H9 (cell line): ENCODE data around the gene EVL. TPM values are rescaled to one million over a fixed set of nuclear protein-coding genes. Genes with fewer than 3 reads are reported as not detected.

ENCODE experiments used
- DNase-seq: peaks from one replicate; pipeline ENCODE4 v3.0.0-alpha.2; 2017
- H2AFZ ChIP-seq: one replicate; pipeline ENCODE4 v1.6.1; 2013; ENCODE audit warnings: mild to moderate bottlenecking, low read length, control low read depth, moderate library complexity
- H2AK5ac ChIP-seq: 2 replicates; pipeline ENCODE4 v1.6.1; 2013; ENCODE audit warnings: low read length, control low read depth, mixed read lengths; ENCODE audit not compliant: insufficient read length
- H2BK120ac ChIP-seq: one replicate; pipeline ENCODE4 v1.6.1; 2013; ENCODE audit warnings: low read depth, mild to moderate bottlenecking, low read length, control low read depth, inconsistent platforms; ENCODE audit not compliant: poor library complexity, severe bottlenecking
- H2BK12ac ChIP-seq: 2 replicates; pipeline ENCODE4 v1.6.1; 2013; ENCODE audit warnings: low read length, control low read depth, mixed read lengths, low read depth; ENCODE audit not compliant: insufficient read length
- H2BK15ac ChIP-seq: 2 replicates; pipeline ENCODE4 v1.6.1; 2013; ENCODE audit warnings: low read depth, low read length, control low read depth
- H2BK20ac ChIP-seq: one replicate; pipeline ENCODE4 v1.6.1; 2013; ENCODE audit warnings: low read depth, mild to moderate bottlenecking, low read length, control low read depth, inconsistent platforms; ENCODE audit not compliant: poor library complexity, severe bottlenecking
- H2BK5ac ChIP-seq: 2 replicates; pipeline ENCODE4 v1.6.1; 2013; ENCODE audit warnings: low read length, control low read depth, mixed read lengths; ENCODE audit not compliant: insufficient read length
- H3K14ac ChIP-seq: 2 replicates; pipeline ENCODE4 v1.6.1; 2013; ENCODE audit warnings: low read length, control low read depth; ENCODE audit not compliant: insufficient read depth
- H3K18ac ChIP-seq: 2 replicates; pipeline ENCODE4 v1.6.1; 2013; ENCODE audit warnings: low read depth, mild to moderate bottlenecking, mixed read lengths, low read length, control low read depth; ENCODE audit not compliant: insufficient read length
- H3K23ac ChIP-seq: 2 replicates; pipeline ENCODE4 v1.6.1; 2013; ENCODE audit warnings: low read length, control low read depth, mixed read lengths, low read depth; ENCODE audit not compliant: insufficient read length
- H3K23me2 ChIP-seq: 2 replicates; pipeline ENCODE4 v1.6.1; 2013; ENCODE audit warnings: low read depth, mild to moderate bottlenecking, mixed read lengths, low read length, control low read depth; ENCODE audit not compliant: insufficient read length, poor library complexity, severe bottlenecking
- H3K27ac ChIP-seq: 2 replicates; pipeline ENCODE4 v1.5.1; 2013; ENCODE audit warnings: low read length, control low read depth, mixed read lengths, low read depth; ENCODE audit not compliant: insufficient read length
- H3K27me3 ChIP-seq: 2 replicates; pipeline ENCODE4 v1.6.1; 2013; ENCODE audit warnings: low read length, control low read depth, inconsistent platforms; ENCODE audit not compliant: insufficient read depth
- H3K4ac ChIP-seq: 2 replicates; pipeline ENCODE4 v1.6.1; 2013; ENCODE audit warnings: low read depth, mild to moderate bottlenecking, control low read depth, inconsistent platforms, low read length, moderate library complexity
- H3K4me1 ChIP-seq: 2 replicates; pipeline ENCODE4 v1.6.1; 2013; ENCODE audit warnings: low read length, control low read depth, inconsistent platforms; ENCODE audit not compliant: insufficient read depth
- H3K4me2 ChIP-seq: 2 replicates; pipeline ENCODE4 v1.6.1; 2013; ENCODE audit warnings: low read length, control low read depth, mixed read lengths; ENCODE audit not compliant: insufficient read length, insufficient read depth
- H3K56ac ChIP-seq: 2 replicates; pipeline ENCODE4 v1.6.1; 2013; ENCODE audit warnings: low read depth, mild to moderate bottlenecking, mixed read lengths, low read length, control low read depth; ENCODE audit not compliant: insufficient read length
- H3K79me1 ChIP-seq: 2 replicates; pipeline ENCODE4 v1.6.1; 2013; ENCODE audit warnings: low read depth, mild to moderate bottlenecking, moderate library complexity, low read length, control low read depth, inconsistent platforms; ENCODE audit not compliant: insufficient read depth, poor library complexity, severe bottlenecking
- H3K79me2 ChIP-seq: 2 replicates; pipeline ENCODE4 v1.6.1; 2013; ENCODE audit warnings: low read length, control low read depth, inconsistent platforms; ENCODE audit not compliant: insufficient read depth
- H3K9ac ChIP-seq: 2 replicates; pipeline ENCODE4 v1.6.1; 2013; ENCODE audit warnings: low read length, control low read depth, mixed read lengths; ENCODE audit not compliant: insufficient read length; ENCODE audit errors: extremely low read depth
- H3K9me3 ChIP-seq: one replicate; pipeline ENCODE4 v1.6.1; 2013; ENCODE audit warnings: low read depth, low read length, inconsistent platforms; ENCODE audit not compliant: control insufficient read depth
- H3T11ph ChIP-seq: one replicate; pipeline ENCODE4 v1.6.1; 2013; ENCODE audit warnings: mild to moderate bottlenecking, low read length, control low read depth, inconsistent platforms
- H4K20me1 ChIP-seq: one replicate; pipeline ENCODE4 v1.6.1; 2013; ENCODE audit not compliant: control insufficient read depth, insufficient read length, insufficient read depth
- H4K5ac ChIP-seq: 2 replicates; pipeline ENCODE4 v1.6.1; 2013; ENCODE audit warnings: low read depth, mild to moderate bottlenecking, mixed read lengths, low read length, control low read depth; ENCODE audit not compliant: insufficient read length
- H4K8ac ChIP-seq: replicated peaks from 2 replicates; pipeline ENCODE4 v1.6.1; 2013; ENCODE audit warnings: low read length, control low read depth, mixed read lengths, low read depth; ENCODE audit not compliant: insufficient read length
- H4K91ac ChIP-seq: 2 replicates; pipeline ENCODE4 v1.6.1; 2013; ENCODE audit warnings: low read depth, mild to moderate bottlenecking, moderate library complexity, mixed read lengths, low read length, control low read depth; ENCODE audit not compliant: insufficient read length
- H3K27ac Mint-ChIP-seq, 3 experiments: 2 replicates in 2 of 3; 3 replicates in 1 of 3; pipeline ENCODE4 v1.8.0; 2020 to 2021; ENCODE audit warnings: mixed read lengths in 3 of 3, mild to moderate bottlenecking in 1 of 3, moderate library complexity in 1 of 3
- H3K27me3 Mint-ChIP-seq: 2 replicates; pipeline ENCODE4 v1.8.0; 2021; ENCODE audit warnings: low read depth, mild to moderate bottlenecking, moderate library complexity, mixed read lengths
- H3K36me3 Mint-ChIP-seq, 3 experiments: 2 replicates in 2 of 3; 3 replicates in 1 of 3; pipeline ENCODE4 v1.8.0; 2020 to 2021; ENCODE audit warnings: low read depth in 3 of 3, mixed read lengths in 3 of 3; ENCODE audit not compliant: insufficient read depth in 1 of 3
- H3K4me1 Mint-ChIP-seq, 2 experiments: 2 replicates each; pipeline ENCODE4 v1.8.0; 2020; ENCODE audit warnings: mixed read lengths in 2 of 2
- H3K4me3 Mint-ChIP-seq, 2 experiments: 2 replicates in 1 of 2; 3 replicates in 1 of 2; pipeline ENCODE4 v1.8.0; 2020 to 2021; ENCODE audit warnings: mild to moderate bottlenecking in 2 of 2, mixed read lengths in 2 of 2, moderate library complexity in 1 of 2
- H3K9me3 Mint-ChIP-seq, 2 experiments: 2 replicates in 1 of 2; 3 replicates in 1 of 2; pipeline ENCODE4 v1.8.0; 2020; ENCODE audit warnings: mild to moderate bottlenecking in 2 of 2, mixed read lengths in 2 of 2, moderate library complexity in 1 of 2
- WGBS: extraction: QIAGEN DNeasy Blood & Tissue Kit; methylation state at CpG from one replicate; pipeline ENCODE4 v1.1.7; 2013; ENCODE audit warnings: missing lambda C conversion rate, low lambda C conversion rate, mixed read lengths; ENCODE audit not compliant: insufficient read length; ENCODE audit errors: extremely low coverage; 5-methylcytosine and 5-hydroxymethylcytosine counted together
- total RNA-seq: library from RNA; stranded (reverse); gene quantifications from 2 replicates; pipeline ENCODE4 v1.2.1, GENCODE V29; 2021
- TF ChIP-seq, protein P1 (sequence below): fragments of 200-600 bp; sonication (generic); conservative IDR thresholded peaks from 3 replicates; pipeline ENCODE4 v1.8.0; 2021; ENCODE audit warnings: antibody characterized with exemption, mild to moderate bottlenecking

Gene EVL
- total RNA-seq, 1 experiment from 2014 or later: 53.2 TPM

DNA sequence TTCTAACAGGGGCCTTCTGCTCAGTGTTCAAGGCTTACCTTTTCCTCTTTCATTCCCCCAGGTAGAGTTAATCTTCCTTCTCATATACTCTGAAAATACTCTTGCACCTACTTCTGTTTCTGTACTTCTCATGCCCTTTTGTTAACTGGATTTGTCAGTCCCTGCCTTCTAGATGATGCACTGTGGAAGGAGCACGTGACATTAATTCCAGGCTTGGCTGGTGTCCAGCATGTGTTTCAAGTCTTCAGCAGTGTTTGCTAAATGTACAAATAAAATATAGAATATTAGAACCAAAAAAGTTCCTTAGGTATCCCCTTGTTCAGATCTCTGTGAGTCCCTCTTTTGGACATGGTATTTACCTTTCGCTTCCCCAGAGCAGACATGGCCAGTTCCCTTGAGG is 27.9 kb upstream of the EVL start:
- H2BK120ac ChIP-seq: no peak overlapping the region

More for the DNA sequence above, 27.9 kb upstream of the EVL start:
- H3T11ph ChIP-seq: no peak overlapping the region
- H3K79me2 ChIP-seq: no peaks in the 10 kb centered on the region
- Mint-ChIP-seq H3K4me1 (peaks cover 0 to 8% of the 10 kb centered on the region in 2 experiments; a peak in 1 of 4 replicates), H3K36me3 (no peaks in the 10 kb centered on the region), H3K9me3 (no peaks in the 10 kb centered on the region), H3K27me3 (no peaks in the 10 kb centered on the region; the same call in 1 of the 2 replicates), H3K27ac (no peak overlapping the region), H3K4me3 (no peak overlapping the region)
- no peak for DNase-seq
- no peak overlapping the region for H3K56ac ChIP-seq
- no peak overlapping the region for H3K14ac ChIP-seq
- no peak overlapping the region for H2BK5ac ChIP-seq
- no peak overlapping the region for H2BK20ac ChIP-seq
- peaks cover under 1% of the 10 kb centered on the region for H3K79me1 ChIP-seq
- no peaks in the 10 kb centered on the region for H4K20me1 ChIP-seq
- H2BK15ac ChIP-seq: no peak overlapping the region
- H2AFZ ChIP-seq: no peak overlapping the region
- no peak overlapping the region for H3K4me2 ChIP-seq
- TF ChIP-seq, protein P1, sequence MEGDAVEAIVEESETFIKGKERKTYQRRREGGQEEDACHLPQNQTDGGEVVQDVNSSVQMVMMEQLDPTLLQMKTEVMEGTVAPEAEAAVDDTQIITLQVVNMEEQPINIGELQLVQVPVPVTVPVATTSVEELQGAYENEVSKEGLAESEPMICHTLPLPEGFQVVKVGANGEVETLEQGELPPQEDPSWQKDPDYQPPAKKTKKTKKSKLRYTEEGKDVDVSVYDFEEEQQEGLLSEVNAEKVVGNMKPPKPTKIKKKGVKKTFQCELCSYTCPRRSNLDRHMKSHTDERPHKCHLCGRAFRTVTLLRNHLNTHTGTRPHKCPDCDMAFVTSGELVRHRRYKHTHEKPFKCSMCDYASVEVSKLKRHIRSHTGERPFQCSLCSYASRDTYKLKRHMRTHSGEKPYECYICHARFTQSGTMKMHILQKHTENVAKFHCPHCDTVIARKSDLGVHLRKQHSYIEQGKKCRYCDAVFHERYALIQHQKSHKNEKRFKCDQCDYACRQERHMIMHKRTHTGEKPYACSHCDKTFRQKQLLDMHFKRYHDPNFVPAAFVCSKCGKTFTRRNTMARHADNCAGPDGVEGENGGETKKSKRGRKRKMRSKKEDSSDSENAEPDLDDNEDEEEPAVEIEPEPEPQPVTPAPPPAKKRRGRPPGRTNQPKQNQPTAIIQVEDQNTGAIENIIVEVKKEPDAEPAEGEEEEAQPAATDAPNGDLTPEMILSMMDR: no peak
- no peak overlapping the region for H3K4ac ChIP-seq
- H3K18ac ChIP-seq: no peak overlapping the region
- no peak overlapping the region for H3K9ac ChIP-seq
- H3K9me3 ChIP-seq: no peaks in the 10 kb centered on the region
- no peak overlapping the region for H4K8ac ChIP-seq
- H3K27me3 ChIP-seq: no peaks in the 10 kb centered on the region
- H3K27ac ChIP-seq: no peak overlapping the region
- H2AK5ac ChIP-seq: no peak overlapping the region
- WGBS: no CpG with 5 or more reads among the region's 2 CpGs
- H2BK12ac ChIP-seq: no peak overlapping the region
- no peak overlapping the region for H4K5ac ChIP-seq
- H3K4me1 ChIP-seq: no peaks in the 10 kb centered on the region
- H4K91ac ChIP-seq: no peak overlapping the region
- no peaks in the 10 kb centered on the region for H3K23me2 ChIP-seq
- no peak overlapping the region for H3K23ac ChIP-seq
